ENCODE measurements around the gene VAPB.

Gene VAPB

GRCh38 chr20:58378704-58379103, 10.3 kb upstream of the VAPB start:
- no peak for DNase-seq

GRCh38 chr20:58381627-58382026, 7.4 kb upstream of the VAPB start:
- DNase-seq = no peak

- no peak for DNase-seq
Observed at GRCh38 chr20:58382096-58382495, 6.9 kb upstream of the VAPB start.

- DNase-seq = no peak
Observed at GRCh38 chr20:58384821-58385220, 4.2 kb upstream of the VAPB start.

GRCh38 chr20:58388028-58388601, 914 bp upstream of the VAPB start:
- no peak for DNase-seq

GRCh38 chr20:58389324-58389967, 417 bp downstream of the VAPB start:
- peak; percentile 50 for DNase-seq

- DNase-seq = no peak
Observed at GRCh38 chr20:58389968-58390658, 1.1 kb downstream of the VAPB start.

- DNase-seq = no peak
Observed at GRCh38 chr20:58390659-58391035, 1.6 kb downstream of the VAPB start.

GRCh38 chr20:58392286-58392685, 3.3 kb downstream of the VAPB start:
- DNase-seq = no peak

GRCh38 chr20:58393299-58393698, 4.3 kb downstream of the VAPB start:
- DNase-seq = peak; percentile 21

GRCh38 chr20:58394801-58395200, 5.8 kb downstream of the VAPB start:
- no peak for DNase-seq

GRCh38 chr20:58395604-58396003, 6.6 kb downstream of the VAPB start:
- no peak for DNase-seq

GRCh38 chr20:58397429-58397828, 8.4 kb downstream of the VAPB start:
- no peak for DNase-seq

- no peak for DNase-seq
Observed at GRCh38 chr20:58398254-58398653, 9.2 kb downstream of the VAPB start.

GRCh38 chr20:58399926-58400325, 10.9 kb downstream of the VAPB start:
- no peak for DNase-seq

GRCh38 chr20:58401162-58401561, 12.1 kb downstream of the VAPB start:
- no peak for DNase-seq

GRCh38 chr20:58402305-58402704, 13.3 kb downstream of the VAPB start:
- DNase-seq = no peak

GRCh38 chr20:58402827-58403226, 13.8 kb downstream of the VAPB start:
- no peak for DNase-seq

GRCh38 chr20:58403272-58403671, 14.2 kb downstream of the VAPB start:
- no peak for DNase-seq

- DNase-seq = no peak
Observed at GRCh38 chr20:58405504-58406291, 16.7 kb downstream of the VAPB start.

GRCh38 chr20:58406422-58407001, 17.5 kb downstream of the VAPB start:
- DNase-seq = peak; percentile 36

GRCh38 chr20:58407201-58407873, 18.3 kb downstream of the VAPB start:
- DNase-seq = peak; percentile 61
